ENCODE measurements around the gene DEK.
"Not testable (repeated sequence)": the region's sequence is repeated elsewhere in the genome, so short reads cannot be mapped to it uniquely, and the experiment has no call there.

Gene DEK

GRCh38 chr6:18241208-18242038 lies 22.9 kb downstream of the DEK start:
- in situ Hi-C loops (cut with HindIII; ENCODE audit: low sequenced_read_pairs): no loop called here

DNA sequence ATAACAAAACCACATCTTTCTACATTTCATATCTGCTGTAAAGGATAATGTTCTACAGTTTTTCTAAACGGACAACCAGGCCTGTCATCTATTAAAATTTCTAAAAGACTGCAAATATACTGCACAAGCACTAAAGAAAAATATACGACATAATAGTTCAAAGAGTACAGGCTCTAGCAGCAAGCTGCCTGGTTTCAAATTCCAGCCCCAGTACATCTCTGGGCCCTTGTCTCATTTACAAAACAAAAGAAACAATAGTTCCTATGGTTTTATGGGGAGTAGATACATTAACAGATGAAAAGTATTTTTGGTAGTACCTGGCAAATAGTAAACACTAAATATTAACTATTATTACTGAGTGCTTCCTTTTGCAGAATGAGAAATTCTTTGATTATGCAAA lies 24.1 kb downstream of the DEK start:
- in situ Hi-C loops (cut with HindIII; ENCODE audit: low sequenced_read_pairs): no loop called here

GRCh38 chr6:18237167-18237566 lies 27.2 kb downstream of the DEK start:
- in situ Hi-C loops (cut with HindIII; ENCODE audit: low sequenced_read_pairs): no loop called here

DNA sequence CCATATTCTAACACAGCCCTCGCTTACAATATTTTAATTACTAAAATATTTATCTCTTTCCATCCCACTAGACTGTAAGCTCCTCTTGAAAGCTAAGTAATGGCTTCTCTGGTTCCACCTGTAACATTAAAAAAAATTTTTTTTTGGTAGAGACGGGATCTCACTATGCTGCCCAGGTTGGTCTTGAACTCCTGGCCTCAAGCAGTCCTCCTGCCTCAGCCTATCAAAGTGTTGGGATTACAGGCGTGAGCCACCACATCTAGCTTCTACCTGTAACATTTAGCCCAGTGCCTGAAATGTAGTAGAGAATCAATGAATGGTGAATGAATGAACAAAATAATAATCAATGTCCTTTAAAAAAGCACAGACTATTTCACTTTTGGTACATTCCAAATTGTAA lies 28.8 kb downstream of the DEK start:
- in situ Hi-C loops (cut with HindIII; ENCODE audit: low sequenced_read_pairs): no loop called here

DNA sequence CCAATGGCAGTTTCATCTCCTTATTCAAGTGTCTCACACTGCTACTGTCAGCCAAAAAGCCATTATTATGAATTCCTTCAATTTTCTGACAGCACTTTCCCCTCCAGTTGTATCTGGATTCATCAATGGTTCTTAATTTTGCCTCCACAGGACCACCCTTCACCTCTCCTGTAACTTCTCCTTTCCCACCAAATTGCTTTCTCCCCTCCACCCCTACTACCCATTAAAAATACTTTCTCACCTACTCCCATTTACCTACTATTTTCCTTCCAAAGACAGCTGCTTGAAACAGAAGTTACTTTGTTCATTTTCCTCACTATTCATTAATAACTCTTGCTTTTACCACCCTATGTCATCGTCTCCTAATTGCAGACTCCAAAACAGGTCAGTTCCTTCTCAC lies 29.8 kb downstream of the DEK start:
- in situ Hi-C loops (cut with HindIII; ENCODE audit: low sequenced_read_pairs): no loop called here

DNA sequence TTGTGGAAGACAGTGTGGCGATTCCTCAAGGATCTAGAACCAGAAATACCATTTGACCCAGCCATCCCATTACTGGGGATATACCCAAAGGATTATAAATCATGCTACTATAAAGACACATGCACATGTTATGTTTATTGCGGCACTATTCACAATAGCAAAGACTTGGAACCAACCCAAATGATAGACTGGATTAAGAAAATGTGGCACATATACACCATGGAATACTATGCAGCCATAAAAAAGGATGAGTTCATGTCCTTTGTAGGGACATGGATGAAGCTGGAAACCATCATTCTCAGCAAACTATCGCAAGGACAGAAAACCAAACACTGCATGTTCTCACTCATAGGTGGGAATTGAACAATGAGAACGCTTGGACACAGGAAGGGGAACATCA lies 30.6 kb downstream of the DEK start:
- in situ Hi-C loops (cut with HindIII; ENCODE audit: low sequenced_read_pairs): not testable (repeated sequence)

GRCh38 chr6:18231856-18232255 lies 32.5 kb downstream of the DEK start:
- in situ Hi-C loops (cut with HindIII; ENCODE audit: low sequenced_read_pairs): not testable (repeated sequence)

DNA sequence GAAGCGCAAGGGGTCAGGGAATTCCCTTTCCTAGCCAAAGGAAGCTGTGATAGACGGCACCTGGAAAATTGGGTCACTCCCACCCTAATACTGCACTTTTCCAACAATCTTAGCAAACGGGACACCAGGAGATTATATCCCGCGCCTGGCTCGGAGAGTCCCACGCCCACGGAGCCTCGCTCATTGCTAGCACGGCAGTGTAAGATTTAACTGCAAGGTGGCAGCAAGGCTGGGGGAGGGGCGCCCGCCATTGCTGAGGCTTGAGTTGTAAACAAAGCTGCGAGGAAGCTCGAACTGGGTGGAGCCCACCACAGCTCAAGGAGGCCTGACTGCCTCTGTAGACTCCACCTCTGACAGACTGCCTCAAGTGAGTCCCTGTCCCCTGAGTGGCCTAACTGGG lies 35.7 kb downstream of the DEK start:
- in situ Hi-C loops (cut with HindIII; ENCODE audit: low sequenced_read_pairs): not testable (repeated sequence)

DNA sequence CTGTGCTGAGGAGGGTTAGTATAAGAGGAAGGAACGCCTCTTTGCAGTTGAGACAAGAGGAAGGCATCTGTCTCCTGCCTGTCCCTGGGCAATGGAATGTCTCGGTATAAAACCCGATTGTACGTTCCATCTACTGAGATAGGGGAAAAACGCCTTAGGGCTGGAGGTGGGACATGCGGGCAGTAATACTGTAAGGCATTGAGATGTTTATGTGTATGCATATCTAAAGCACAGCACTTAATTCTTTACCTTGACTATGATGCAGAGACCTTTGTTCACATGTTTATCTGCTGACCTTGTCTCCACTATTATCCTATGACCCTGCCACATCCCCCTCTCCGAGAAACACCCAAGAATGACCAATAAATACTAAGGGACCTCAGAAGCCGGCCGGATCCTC lies 37.2 kb downstream of the DEK start:
- in situ Hi-C loops (cut with HindIII; ENCODE audit: low sequenced_read_pairs): not testable (repeated sequence)

- in situ Hi-C loops (cut with HindIII; ENCODE audit: low sequenced_read_pairs): not testable (repeated sequence)
Observed at GRCh38 chr6:18226451-18227105, 37.8 kb downstream of the DEK start.

GRCh38 chr6:18221288-18221615 lies 43.1 kb downstream of the DEK start:
- in situ Hi-C loops (cut with HindIII; ENCODE audit: low sequenced_read_pairs): no loop called here

- in situ Hi-C loops (cut with HindIII; ENCODE audit: low sequenced_read_pairs): no loop called here
Observed at GRCh38 chr6:18219591-18219990, 44.7 kb downstream of the DEK start.

DNA sequence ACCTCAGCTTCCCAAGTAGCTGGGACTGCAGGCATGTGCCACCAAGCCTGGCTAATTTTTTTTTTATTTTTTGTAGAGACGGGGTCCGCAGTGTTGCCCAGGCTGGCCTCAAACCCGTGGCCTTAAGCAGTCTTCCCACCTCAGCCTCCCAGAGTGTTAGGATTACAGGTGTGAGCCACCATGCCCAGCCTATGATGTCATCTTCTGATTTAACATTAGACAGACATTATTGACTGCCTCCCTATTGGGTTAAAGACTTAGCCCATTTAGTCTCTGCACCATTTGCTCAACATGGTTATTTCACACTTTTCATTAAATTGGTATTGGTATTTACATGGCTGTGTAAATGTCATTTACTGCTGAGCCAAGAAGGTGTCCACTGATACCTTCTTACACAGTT lies 46.1 kb downstream of the DEK start:
- in situ Hi-C loops (cut with HindIII; ENCODE audit: low sequenced_read_pairs): no loop called here

DNA sequence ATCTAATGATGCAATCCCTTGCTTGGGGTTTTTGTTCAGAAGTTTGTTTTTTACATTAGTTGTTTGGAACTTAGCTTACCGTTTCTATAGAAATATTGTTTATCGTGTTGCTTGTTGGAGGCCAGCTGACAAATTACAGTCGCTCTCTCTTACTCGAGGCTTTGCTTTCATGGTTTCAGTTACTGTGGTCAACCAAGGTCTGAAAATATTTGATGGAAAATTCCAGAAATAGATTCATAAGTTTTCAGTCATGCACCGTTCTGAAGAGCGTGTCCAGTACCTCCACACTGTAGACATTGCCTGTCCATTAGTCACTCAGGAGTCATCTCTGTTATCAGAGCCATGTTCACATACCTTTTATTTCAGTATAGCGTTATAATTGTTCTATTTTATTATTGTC lies 47.9 kb downstream of the DEK start:
- in situ Hi-C loops (cut with HindIII; ENCODE audit: low sequenced_read_pairs): no loop called here

GRCh38 chr6:18215436-18215835 lies 48.9 kb downstream of the DEK start:
- in situ Hi-C loops (cut with HindIII; ENCODE audit: low sequenced_read_pairs): no loop called here

DNA sequence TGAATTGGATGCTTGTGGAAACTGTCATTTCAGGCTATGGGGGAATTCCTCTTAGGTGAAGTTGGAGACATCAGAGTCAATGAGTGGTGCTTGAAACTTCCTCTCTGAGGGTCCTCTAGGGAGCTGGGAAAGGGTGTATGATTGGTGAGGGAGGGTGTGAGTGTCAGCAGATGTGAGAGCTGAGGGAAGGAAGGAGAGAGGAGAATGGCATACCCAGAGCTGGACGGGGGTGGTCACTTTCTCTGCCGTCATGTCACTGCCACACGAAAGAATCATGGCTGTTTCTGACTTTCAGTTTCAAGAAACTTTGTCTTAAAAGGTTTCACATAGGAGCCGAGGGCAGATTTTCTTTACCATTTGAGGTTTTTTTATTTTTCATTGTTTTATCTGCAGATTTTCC lies 50.3 kb downstream of the DEK start:
- in situ Hi-C loops (cut with HindIII; ENCODE audit: low sequenced_read_pairs): no loop called here

DNA sequence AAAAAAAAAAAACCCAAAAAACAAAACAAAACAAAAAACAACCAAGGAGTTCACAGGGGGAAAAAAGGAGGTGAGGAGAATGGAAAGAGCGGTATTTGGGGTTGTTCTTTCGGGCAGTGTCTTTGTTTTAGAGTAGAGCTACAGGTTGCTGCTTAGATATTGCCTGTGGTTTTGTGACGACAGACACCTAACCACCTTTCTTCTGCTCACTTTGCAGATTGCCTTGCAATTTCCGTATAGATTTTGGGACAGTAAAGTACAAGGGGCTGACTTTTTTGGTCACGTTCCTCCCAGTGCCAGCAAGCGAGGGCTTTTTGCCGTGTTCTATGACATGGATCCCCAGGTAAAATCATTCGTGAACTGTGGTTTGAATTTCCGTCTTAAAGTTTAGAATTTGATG lies 50.9 kb downstream of the DEK start:
- in situ Hi-C loops (cut with HindIII; ENCODE audit: low sequenced_read_pairs): no loop called here

- in situ Hi-C loops (cut with HindIII; ENCODE audit: low sequenced_read_pairs): no loop called here
Observed at GRCh38 chr6:18212231-18212630, 52.1 kb downstream of the DEK start.

DNA sequence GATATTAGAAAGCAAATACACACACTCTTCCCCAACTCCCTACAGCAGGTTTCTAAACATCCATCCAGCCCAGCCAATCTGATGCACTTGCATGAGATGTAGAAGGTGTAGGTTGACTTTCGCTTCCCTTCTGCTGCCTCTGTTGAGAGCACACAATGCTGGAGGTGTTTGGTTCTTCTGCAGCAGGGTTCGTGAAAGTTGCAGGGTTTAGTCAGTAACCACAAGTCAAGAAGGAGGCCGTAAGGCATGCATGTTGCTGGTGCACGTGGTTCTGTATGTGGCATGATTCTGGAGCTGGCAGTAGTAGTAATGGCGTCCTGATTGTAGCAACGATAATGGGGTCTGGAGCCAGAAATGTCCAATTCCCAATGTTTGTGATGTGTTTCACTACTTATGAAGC lies 53.0 kb downstream of the DEK start:
- in situ Hi-C loops (cut with HindIII; ENCODE audit: low sequenced_read_pairs): no loop called here

DNA sequence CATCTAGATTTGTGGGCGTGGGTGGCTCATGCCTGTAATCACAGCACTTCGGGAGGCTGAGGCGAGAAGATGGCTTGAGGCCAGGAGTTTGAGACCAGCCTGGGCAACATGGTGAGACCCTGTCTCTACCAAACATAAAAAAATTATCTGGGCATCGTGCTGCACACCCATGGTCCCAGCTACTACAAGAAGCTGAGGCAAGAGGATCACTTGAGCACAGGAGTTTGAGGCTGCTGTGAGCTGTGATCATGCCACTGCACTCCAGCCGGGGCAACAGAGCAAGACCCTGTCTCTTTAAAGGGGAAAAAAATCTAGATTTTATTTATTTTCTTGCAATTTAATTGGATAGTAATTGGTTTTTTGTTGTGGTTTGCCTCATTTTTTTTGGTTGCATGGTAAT lies 53.6 kb downstream of the DEK start:
- in situ Hi-C loops (cut with HindIII; ENCODE audit: low sequenced_read_pairs): no loop called here

DNA sequence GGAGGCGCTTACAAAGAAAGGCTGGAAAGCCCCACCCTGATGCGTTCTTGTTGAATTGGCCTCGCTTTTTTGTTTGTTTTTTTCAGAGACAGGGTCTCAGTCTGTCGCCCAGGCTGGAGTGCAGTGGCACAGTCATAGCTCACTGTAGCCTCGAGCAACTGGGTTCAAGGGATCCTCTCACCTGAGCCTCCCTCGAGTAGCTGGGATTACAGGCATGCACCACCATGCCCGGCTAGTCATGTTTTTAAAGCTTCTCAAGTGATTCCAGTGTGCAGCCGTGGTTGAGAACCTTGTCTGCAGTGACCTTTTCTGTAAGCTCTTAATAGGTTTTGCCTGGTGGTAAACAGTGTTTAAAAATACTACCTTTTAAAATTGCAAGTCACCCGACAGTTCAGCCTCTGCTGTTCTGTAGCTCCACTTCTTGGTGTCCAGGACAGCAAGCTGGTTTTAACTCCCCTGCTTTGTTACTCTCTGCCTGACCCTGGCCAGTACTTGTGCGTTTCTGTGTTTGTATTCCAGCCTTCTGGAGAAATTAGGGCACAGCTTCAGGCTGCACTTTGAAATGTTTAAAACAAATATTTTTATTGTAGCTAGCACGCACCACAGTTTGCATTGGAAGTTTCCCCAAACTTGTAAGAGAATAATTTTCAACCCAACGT lies 54.7 kb downstream of the DEK start:
- in situ Hi-C loops (cut with HindIII; ENCODE audit: low sequenced_read_pairs): no loop called here

DNA sequence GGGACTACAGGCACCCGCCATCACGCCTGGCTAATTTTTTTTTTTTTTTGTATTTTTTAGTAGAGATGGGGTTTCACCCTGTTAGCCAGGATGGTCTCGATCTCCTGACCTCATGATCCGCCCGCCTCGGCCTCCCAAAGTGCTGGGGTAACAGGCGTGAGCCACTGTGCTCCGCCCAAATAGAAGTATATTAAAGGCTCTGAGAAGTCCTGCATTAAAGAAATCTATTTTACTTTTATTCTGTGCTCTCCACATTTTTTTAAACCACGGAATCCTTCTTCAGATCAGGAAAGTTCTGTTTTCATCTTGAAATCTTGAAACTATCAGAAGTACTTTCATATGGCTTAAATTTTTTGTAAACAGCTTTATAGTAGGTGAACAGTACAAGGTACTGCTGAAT lies 55.6 kb downstream of the DEK start:
- in situ Hi-C loops (cut with HindIII; ENCODE audit: low sequenced_read_pairs): not testable (repeated sequence)

Measured in DLD1 (cell line).